ENCODE measurements around the gene ANKRD39.
"Not testable (repeated sequence)": the region's sequence is repeated elsewhere in the genome, so short reads cannot be mapped to it uniquely, and the experiment has no call there.

ANKRD39 gene

DNA sequence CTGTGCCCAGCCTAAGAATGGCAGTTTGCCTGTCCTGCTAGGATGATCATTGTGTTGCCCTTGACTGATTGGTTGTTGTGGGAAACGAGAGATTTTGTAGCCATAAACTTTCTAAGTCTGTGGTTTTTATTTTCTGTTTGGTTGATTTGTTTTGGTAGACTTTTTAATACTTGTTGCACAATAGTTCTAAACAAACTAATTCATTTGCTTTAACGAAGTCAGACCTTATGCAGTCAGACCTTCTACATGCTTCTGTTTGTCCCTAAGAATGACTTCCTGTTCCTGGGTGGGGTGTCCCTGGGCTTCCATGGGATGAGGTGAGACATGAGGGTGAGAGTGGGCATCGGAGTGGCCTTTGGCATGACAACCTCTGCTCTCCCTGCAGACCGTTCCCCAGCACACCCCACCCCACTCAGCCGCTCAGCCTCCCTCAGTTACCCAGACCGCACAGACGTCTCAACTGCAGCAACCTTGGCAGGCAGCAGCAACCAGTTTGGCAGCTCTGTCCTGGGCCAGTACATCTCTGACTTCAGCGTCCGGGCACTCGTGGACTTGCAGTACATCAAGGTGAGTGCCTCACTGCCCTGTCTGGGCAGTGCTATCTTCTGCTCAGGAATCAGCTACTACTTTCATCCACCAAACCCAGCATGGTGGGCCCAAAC, 49.5 kb downstream of the ANKRD39 start:
- no peak for DNase-seq (ENCODE audit: low read depth, low spot score)

DNA sequence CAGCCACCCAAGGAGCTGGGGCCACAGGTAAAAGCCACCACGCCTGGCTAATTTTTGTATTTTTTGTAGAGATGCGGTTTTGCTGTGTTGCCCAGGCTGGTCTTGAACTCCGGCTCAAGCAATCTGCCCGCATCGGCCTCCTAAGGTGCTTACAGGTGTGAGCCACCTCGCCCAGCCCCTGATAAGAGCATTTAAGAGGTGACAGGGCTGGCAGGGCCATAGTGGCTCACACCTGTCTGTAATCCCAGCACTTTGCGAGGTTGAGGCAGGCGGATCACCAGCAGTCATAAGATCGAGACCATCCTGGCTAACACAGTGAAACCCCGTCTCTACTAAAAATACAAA, 50.7 kb downstream of the ANKRD39 start:
- no peak for DNase-seq (ENCODE audit: low read depth, low spot score)

DNA sequence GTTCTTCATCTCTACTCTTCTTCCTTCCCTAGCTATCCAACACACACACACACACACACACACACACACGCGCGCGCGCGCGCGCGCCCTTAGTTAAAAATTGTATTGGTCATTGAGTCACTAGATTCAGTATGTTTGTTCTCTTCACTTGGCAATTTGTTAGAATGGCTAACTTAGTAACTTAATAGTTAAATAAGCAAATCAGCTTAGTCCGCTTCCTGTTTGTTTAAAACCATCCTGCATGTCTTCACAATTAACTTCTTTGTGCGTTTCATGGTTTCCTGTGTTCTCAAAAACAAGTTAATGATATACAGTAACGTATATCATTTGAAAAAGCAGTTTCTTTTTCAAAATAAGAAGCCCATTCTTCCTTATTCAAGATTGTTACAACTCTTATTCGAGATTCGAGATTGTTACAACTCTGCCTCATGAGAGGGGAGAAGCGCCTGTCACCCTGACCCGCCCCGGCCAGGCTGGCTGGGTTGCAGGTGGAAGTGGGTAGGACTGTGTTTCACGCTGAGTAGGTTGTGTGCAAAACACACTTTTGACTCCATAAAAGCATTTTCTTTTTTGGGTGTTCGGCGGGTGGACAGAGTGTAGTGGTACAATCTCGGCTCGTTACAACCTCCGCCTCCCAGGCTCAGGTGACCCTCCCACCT, 51.2 kb downstream of the ANKRD39 start:
- no peak for DNase-seq (ENCODE audit: low read depth, low spot score)

DNA sequence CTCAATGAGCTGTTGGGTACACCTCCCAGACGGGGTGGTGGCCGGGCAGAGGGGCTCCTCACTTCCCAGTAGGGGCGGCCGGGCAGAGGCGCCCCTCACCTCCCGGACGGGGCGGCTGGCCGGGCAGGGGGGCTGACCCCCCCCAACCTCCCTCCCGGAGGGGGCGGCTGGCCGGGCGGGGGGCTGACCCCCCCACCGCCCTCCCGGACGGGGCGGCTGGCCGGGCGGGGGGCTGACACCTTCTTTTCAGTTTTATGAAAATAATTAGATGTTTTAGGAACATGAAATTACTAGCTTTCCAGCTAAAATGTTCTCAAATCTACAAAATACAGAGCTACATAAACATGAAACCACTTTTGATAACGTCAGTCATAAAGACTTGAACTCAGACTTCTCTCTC, 51.9 kb downstream of the ANKRD39 start:
- not testable (repeated sequence) for DNase-seq (ENCODE audit: low read depth, low spot score)

DNA sequence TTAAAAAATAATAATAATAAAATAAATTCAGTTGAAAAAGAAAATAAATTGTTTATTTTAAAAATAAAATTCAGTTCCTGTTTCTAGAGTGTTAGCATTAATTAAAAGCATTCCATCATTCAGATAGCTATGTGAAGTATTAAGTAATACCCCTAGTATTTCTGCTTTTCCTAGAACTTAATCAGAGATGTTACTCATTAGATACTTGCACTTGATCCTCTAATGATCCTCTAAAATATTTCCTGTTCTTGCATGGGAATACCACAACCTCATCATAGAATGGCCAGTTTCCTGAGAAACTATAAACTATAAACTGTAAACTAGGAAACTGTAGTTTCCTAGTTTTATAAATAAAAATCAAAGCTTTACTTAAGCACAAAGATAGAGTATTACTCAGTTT, 52.8 kb downstream of the ANKRD39 start:
- DNase-seq (ENCODE audit: low read depth, low spot score) = no peak

DNA sequence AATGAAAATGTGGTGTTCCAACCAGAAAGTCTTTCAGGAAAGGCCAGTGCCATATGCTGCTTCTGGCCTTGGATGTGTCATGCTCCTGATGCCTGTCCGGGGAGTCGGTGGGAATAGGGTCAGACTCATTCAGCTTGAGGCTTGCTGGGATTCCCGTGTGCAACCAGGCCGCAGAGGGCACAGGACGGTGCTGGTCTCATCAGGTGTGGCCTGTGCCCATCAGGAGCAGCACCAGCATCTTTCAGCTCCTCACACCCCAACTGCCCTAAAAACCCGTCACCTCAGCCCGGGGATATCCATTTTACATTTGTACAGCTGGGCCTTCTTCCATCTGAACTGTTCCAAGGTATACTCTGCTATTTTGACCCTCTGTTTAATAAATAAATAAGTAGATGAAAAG, 55.1 kb downstream of the ANKRD39 start:
- DNase-seq (ENCODE audit: low read depth, low spot score) = no peak

DNA sequence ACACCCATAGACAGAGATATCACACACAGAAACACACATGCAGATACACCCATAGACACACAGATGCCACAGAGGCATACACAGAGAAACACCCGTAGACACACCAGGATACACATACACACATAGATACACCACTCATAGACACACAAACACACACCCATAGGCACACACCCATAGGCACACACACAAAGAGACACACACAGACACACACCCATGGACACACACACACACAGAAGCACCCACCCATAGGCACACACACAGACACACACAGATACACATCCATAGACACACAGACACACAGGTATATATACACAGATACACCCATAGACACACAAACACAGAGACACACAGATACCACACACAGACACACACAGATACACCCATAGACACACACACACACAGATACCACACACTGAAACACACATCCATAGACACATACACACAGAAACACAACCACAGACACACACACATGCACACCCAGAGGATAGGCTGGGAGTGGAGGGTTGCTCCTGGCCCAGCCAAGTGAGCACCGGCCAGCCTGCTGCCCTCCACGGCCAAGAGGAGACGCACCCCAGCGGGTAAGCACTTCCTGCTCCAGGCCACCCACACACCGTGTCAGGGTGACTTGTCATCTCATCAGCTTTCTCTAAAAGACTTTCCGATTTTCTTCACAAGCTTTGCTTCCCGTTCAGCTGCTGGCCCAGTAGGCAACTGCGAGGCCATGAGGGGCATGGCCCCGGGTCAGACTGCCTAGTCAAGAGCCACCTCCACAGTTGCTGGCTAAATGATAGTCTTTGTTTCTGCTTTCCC, 55.8 kb downstream of the ANKRD39 start:
- DNase-seq (ENCODE audit: low read depth, low spot score) = no peak

DNA sequence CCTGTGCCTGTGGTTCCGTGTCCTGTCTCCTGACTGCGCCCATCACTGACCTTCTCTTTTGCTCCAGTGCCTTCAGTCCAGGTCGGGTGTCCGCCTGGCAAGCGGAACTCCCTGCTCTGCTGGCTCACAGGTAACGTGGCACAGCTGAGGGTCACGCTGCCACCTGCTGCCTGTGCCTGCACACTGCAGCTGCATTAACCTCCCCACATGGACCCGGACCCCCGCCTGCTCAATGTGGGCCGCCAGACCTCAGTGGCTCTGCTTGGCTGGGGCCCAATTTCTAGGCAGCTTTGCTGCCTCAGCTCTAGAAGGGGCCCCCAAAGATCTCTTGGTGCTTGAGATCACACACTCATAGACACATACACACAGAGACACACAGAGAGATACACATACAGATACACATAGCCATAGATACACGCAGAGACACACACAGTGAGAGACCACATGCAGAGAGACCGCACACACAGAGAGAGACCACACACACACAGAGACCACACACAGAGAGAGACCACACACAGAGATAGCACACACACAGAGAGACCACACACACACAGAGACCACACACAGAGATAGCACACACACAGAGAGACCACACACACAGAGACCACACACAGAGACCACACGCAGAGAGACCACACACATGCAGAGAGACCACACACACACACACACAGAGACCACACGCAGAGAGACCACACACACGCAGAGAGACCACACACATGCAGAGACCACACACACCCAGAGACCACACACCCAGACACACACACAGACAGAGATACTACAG, 56.6 kb downstream of the ANKRD39 start:
- DNase-seq (ENCODE audit: low read depth, low spot score) = peak; percentile 83

DNA sequence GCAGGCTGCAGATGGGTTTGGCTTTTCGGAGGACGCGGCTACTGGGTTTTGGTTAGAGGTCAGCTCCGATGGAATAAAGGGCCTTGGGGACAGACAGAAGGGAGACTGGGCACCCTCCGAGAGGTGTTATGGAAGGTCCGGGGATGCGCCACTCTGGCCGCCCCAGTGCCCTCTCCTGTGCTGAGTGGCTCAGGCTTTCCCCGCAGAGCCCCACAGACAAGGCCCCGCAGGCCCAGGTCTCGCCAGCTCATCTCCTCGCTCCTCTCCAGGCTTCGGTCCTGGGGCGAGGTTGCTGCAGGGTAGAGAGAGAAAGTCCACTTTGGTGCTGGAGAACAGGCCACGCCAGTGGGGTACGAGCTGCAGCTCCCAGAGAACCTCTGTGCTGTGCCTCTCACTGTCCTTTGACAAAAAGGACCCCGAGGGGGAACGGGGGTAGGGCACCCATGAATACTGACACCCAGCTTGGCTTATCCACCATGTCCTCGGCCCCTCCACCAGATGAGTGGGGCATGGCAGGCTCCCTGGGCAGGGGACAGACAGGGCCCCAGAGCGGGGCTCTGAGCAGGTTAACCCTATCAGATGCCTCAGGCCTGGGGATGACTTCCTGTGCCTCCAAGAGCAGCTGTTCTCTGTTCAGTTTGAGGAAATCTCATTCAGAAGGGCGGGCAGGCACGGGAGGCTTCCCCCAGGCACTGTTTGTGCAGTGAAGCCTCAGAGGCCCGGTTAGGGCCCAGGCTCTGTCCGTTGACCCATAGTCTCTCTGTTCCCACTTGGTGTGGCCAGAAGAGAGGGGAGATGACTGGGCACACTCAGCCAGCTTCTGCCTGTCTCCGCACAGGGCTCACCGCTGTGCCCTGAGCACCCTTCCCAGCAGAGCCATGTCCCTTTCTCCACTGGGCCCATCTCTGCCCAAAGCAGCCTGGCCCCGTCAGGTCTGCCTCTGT, 57.5 kb downstream of the ANKRD39 start:
- DNase-seq (ENCODE audit: low read depth, low spot score) = no peak

DNA sequence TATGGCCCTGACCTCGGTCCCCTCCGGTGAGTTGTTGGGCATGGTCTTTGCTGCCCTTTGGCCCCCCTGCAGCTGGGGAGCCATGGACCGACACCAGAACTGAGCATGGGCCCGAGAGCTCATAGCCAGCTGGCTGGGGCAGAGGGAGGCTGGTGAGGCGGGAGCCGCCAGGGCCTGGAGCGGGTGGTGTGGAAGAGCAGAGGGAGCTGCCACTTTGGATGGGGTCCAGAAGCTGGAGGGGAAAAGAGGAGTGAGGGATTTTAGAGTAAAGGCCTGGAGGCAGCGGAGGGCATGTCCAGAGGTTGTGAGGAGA, 58.2 kb downstream of the ANKRD39 start:
- no peak for DNase-seq (ENCODE audit: low read depth, low spot score)

DNA sequence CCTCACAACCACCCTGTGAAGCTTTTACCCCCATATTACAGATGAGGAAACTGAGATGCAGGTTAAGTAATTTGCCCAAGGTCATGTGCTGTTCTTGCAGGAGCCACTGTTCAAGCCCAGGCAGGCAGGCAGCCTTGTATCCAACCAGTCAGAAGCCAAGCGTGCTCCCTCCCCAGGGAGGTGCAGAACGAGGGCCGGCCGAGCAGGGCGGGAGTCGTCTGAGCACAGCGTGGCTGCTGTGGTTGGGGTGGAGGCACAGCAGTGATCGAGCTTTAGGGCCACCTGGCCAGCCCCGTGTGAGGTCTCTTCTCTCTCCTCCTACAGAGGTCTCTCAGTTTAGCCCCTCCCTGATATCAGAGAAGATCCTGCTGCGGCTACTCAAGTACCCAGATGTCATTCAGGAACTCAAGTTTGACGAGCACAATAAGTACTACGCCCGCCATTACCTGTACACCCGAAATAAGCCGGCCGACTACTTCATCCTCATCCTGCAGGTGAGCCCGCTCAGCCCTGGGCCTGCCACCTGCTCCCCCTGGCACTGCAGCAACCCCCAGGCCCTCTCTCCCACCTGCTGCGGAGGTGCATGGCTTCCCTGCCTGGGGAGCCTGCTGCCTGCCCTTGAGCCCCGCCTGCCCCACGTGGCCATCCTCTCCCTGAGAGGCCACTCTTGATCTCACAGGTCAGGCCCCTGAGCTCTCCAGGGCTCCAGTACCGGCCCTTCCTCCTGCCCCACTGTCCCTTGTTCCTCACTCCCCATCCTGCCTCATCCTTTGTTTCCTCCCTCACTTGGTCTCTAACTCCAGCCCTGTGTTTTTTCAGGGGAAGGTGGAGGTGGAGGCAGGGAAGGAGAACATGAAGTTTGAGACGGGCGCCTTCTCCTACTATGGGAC, 58.8 kb downstream of the ANKRD39 start:
- DNase-seq (ENCODE audit: low read depth, low spot score) = no peak
